Measurements from ENCODE around the gene SERTM1. TPM values are rescaled to one million over a fixed set of nuclear protein-coding genes. Genes with fewer than 3 reads are reported as not detected.

SERTM1 gene
- total and polyA plus RNA-seq, 10 of the 15 experiments (the other 5 are each of a cell fraction or from before 2014, with no cell fraction given): not detected

- RAD21 ChIA-PET (ENCODE audit: unreplicated experiment): no interaction called here
- H3K27me3 ChIP-seq (replicated peaks in 1 of 2; ENCODE audit: control insufficient read depth in 2 of 2, insufficient read depth in 2 of 2, low read length in 1 of 2): no peaks in the 10 kb centered on the region
- no peaks in the 10 kb centered on the region for H4K20me1 ChIP-seq (ENCODE audit: control insufficient read depth, insufficient read depth)
- no peak overlapping the region for H3K9ac ChIP-seq (ENCODE audit: control insufficient read depth, insufficient read depth, low read length)
- no peaks in the 10 kb centered on the region for H3K79me2 ChIP-seq (ENCODE audit: control insufficient read depth, insufficient read depth, low read length)
- no peak overlapping the region for H3K4me3 ChIP-seq
- WGBS (ENCODE audit: insufficient coverage, insufficient replicate concordance, low lambda C conversion rate, missing lambda C conversion rate): 0% methylated on average over 2 of the region's 2 CpGs
- H2AFZ ChIP-seq (ENCODE audit: control insufficient read depth, low read depth, low read length): no peak overlapping the region
- in situ Hi-C loops (cut with MboI): no loop called here
- intact Hi-C loops (cut with micrococcal nuclease; ENCODE audit: unreplicated experiment): no loop called here
- no peak for TF ChIP-seq CHD4 (IDR thresholded peaks at IDR 0.05)
- no peak for TF ChIP-seq EED (IDR thresholded peaks at IDR 0.05; ENCODE audit: low read depth)
- TF ChIP-seq SIN3A (IDR thresholded peaks at IDR 0.05; ENCODE audit: low read depth, low read length): no peak
- no peak for TF ChIP-seq ATF2 (IDR thresholded peaks at IDR 0.05; ENCODE audit: low read length)
- no peak for TF ChIP-seq E4F1 (IDR thresholded peaks at IDR 0.05; ENCODE audit: borderline replicate concordance, partially characterized antibody)
- no peak for TF ChIP-seq CBFB (IDR thresholded peaks at IDR 0.05; ENCODE audit: low read depth)
- TF ChIP-seq MTA2 (IDR thresholded peaks at IDR 0.05; ENCODE audit: low read depth): no peak
- no peak for TF ChIP-seq MTA3 (IDR thresholded peaks at IDR 0.05; ENCODE audit: borderline replicate concordance, low read length)
- TF ChIP-seq RB1 (IDR thresholded peaks at IDR 0.05; ENCODE audit: borderline replicate concordance): no peak
- TF ChIP-seq HDGF (IDR thresholded peaks at IDR 0.05): no peak
- no peak for TF ChIP-seq YY1 (IDR thresholded peaks at IDR 0.05; ENCODE audit: low read depth, low read length)
- no peak for TF ChIP-seq STAT1 (conservative IDR thresholded peaks at IDR 0.05)
- no peak for TF ChIP-seq ZBED1 (IDR thresholded peaks at IDR 0.05; ENCODE audit: borderline replicate concordance)
- no peak for TF ChIP-seq HDAC6 (IDR thresholded peaks at IDR 0.05; ENCODE audit: unreplicated experiment)
- TF ChIP-seq SUZ12 (IDR thresholded peaks at IDR 0.05; ENCODE audit: unreplicated experiment): no peak
- TF ChIP-seq SIX5 (IDR thresholded peaks at IDR 0.05; ENCODE audit: low read depth, low read length, severe bottlenecking): no peak
- no peak for TF ChIP-seq CTCF (IDR thresholded peaks at IDR 0.05 in 2 of 3, conservative IDR thresholded peaks at IDR 0.05 in 1 of 3; ENCODE audit: control insufficient read depth in 2 of 3, extremely low read depth in 1 of 3, insufficient read depth in 1 of 3, low read depth in 3 of 3, low read length in 3 of 3)
- no peak for TF ChIP-seq ZNF24 (IDR thresholded peaks at IDR 0.05)
- CTCF ChIA-PET: interaction anchor here (0.9 kb wide), 1 partner anchor 22 kb away, joined by 3 read pairs; no protein-coding TSS in a partner anchor
- FAIRE-seq (no peak), ATAC-seq (no peak), DNase-seq (ENCODE audit: low read depth, low spot score) (no peak)
- H3K4me2 ChIP-seq (ENCODE audit: control insufficient read depth, insufficient read depth): no peak overlapping the region
- no TSS peak for BruUV-seq (replicated peaks)
- no peaks in the 10 kb centered on the region for H3K36me3 ChIP-seq (ENCODE audit: control insufficient read depth in 2 of 2, insufficient read depth in 2 of 2, low read length in 1 of 2)
- H3K27ac ChIP-seq (ENCODE audit: control insufficient read depth, insufficient read depth): no peak overlapping the region
- SMC1A ChIA-PET (ENCODE audit: uncharacterized antibody, unreplicated experiment): interaction anchor here (0.9 kb wide), 1 partner anchor 8 kb away, joined by 3 read pairs; no protein-coding TSS in a partner anchor
- POLR2A ChIA-PET: no interaction called here
- no peaks in the 10 kb centered on the region for H3K4me1 ChIP-seq (ENCODE audit: control insufficient read depth, insufficient read depth, low read length)
- no peaks in the 10 kb centered on the region for H3K9me3 ChIP-seq (replicated peaks; ENCODE audit: control insufficient read depth, insufficient read depth, low read length)
These were observed 40.1 kb downstream of the SERTM1 start for GRCh38 chr13:36713887-36714286.

All from GM12878 (cell line).